Stimulated activated CD8-positive, alpha-beta memory T cell treated with anti-CD3 and anti-CD28 coated beads, Interleukin-15, amount 100 ng/mL, for 24 hours (primary cell): ENCODE data around the gene WDR88.
"Not testable (repeated sequence)": the region's sequence is repeated elsewhere in the genome, so short reads cannot be mapped to it uniquely, and the experiment has no call there.

Experiments used
- DNase-seq: peaks from one replicate; pipeline ENCODE4 v3.0.0-alpha.2; 2020; ENCODE audit warnings: low read depth

Gene WDR88

DNA sequence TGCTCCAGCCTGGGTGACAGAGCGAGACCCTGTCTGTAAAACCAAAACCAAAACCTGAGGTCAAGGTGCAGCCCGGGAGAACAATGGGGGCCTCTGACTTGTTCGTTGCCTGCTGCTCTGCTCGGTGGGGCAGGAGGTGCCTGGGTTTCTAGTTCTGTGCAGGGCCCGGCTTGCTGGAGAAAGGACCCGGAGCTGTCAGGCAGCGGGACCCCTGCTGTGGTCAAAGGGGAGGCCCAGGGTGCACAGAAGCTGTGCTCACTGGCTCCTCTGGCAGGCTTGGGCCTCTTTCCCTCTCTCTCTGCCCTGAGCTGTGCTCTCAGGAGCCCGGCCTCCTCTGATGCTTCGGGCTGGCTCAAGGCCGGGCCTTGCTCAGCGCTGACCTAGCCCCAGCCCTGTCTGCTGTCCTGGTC is 65.7 kb downstream of the WDR88 start:
- DNase-seq: no peak

DNA sequence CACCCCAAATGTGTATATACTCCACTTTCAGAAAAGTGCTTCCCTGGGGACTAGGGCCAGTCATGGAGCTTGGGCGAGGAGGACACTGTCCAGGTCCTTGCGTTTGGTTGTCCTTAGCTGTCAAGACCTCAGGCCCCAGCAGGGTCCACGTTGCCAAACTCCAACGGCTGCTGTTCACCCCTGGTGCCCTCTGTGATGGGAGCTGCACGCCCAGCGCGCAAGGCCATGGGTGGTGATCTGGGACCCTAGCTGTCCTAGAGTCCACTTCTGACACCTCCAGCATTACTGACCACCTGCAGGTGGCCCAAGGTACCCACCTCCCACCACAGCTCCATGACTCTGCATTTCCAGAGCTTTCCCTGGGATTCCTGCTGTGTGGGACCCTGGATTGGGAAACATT is 66.3 kb downstream of the WDR88 start:
- no peak for DNase-seq

DNA sequence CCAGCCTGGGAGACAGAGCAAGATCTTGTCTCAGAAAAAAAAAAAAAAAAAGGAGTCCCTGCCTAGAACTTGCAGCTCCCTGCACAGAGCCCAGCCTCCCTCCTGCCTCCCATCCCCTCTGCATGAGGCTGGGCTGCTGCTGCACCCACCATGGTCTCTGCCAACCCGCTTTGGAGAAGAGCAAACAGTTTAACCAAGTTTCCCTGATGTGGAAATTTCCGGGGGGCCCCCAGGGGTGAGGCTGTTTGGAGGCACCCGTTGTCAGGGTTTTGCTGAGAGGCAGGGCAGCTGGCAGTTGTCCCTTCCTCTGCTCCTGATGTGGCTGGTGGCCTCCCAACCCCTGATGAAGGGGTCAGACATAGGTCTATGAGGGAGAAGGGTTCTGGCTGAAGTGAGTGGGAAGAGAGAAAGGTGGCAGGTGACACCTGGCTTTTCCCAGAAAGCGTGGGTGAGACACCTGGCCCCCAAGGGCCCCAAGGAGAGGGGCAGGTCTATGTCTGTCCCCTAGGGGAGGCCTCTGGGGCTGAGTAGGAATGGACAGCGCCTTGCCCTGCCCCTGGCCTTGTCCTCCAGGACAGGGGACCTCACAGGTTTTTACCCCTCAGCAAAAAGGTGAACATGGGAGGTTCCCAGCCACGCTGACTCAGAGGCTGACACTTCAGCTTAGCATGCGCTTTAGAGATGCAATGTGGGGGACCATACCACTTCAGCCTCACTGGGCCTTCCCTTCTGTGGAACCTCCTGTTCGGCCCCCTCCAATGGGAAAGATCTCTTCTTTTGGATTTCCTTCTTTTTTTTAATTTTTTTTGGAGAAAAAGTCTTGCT is 67.7 kb downstream of the WDR88 start:
- no peak for DNase-seq

DNA sequence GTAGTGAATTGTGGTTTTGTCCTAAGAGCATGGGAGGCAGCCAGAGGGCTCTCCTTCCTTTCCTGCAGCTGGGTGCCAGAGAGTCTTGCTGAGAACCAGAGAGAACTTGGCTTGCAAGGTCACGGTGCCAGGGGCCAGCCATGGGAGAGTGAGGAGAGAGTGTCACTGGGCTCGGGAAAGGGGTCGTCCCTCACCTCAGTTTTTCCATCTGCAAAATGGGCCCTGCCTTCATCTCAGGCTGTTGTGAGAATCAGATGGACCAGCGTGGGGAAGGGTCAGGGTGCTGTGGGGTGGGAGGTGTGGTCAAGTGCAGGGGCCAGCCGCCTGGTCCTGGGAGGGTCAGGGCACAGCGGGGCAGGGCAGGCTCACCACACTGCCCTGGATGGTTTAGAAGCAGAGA is 69.6 kb downstream of the WDR88 start:
- DNase-seq: no peak

DNA sequence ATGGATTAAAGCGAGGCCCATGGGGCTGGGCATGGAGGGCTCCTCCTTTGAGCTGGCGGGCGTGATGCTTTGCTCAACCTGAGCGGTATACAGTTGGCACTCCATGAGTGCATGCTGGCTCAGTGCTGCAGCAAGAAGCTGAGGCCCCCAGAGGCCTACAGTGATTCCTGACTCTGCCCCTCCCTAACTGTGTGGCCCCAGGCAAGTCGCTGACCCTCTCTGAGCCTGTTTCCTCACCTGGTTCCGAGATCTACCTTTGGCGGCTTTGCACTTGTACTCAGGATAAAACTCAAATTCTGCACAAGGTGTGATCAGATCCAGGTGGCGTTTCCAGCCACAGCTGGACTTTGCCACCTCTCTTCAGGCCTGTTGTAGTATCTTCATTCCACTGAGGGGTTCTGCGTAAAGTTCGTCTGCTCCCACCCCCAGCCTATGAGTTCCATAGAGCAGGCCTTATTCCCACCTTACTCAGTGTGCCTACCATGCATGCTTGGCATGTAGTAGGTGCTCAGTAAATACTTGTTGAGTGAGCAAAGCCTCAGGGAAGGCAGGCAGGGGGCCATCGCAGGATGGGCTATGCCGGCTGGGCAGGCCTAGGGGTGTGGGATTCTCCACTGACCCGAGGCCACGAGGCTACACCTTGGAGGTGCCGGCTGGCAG is 70.1 kb downstream of the WDR88 start:
- no peak for DNase-seq

DNA sequence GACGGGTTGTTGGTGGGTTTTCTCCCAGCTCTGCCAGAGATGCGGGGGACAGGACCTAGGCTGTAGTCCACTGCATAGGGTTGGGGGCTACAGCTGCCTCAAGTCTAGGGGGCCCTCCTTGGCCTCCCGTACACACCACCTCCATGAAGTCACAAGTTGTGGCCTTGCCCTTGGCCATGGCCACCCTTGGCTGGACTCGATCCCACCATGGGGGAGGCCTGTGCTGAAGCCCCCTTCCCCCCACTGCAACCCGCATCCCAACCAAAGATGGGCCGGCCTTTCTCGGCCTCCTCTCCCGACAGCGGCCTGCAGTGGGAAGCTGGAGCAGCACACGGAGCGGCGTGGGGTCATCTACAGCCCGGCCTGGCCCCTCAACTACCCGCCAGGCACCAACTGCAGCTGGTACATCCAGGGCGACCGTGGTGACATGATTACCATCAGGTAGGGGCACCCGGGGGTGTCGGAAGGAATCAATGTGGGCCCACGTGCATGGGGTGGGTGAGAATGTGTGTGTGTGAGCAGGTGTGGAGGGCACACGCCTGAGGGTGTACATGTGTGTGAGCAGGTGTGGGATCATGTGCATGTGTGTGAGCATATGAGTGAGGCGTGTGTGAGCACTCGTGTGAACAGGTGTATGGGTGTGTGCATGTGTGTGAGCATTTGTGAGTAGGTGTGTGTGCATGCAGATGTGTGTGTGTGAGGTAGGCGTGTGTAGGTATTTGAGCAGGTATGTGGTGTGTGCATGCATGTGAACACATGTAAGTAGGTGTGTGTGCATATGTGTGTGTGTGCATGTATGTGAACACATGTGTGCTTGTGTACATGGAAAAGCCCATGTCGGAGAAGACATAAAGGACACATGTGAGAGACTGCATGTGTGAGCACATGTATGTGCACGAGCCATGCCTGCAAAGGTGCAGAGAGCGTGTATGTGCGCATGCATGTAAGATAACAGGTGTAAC is 70.9 kb downstream of the WDR88 start:
- DNase-seq: no peak

DNA sequence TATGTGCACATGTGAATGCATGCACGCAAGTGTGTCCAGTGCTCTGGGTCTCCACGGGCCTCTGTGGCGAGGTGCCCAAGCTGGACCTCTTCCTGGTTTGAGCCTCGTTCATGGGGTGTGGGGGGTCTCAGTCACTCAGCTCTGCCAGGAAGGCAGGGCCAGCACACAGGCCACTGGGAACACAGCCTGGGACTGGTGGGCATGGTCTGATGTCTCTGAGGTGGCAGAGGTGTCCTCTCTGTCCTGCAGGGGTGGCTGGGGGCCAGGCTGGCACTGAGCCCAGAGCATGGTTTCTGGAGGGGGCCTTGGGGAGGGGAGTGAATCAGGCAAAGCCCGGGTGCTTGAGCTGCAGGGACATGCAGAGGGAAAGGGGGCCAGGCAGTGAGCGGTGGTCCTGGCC is 71.6 kb downstream of the WDR88 start:
- DNase-seq: no peak

DNA sequence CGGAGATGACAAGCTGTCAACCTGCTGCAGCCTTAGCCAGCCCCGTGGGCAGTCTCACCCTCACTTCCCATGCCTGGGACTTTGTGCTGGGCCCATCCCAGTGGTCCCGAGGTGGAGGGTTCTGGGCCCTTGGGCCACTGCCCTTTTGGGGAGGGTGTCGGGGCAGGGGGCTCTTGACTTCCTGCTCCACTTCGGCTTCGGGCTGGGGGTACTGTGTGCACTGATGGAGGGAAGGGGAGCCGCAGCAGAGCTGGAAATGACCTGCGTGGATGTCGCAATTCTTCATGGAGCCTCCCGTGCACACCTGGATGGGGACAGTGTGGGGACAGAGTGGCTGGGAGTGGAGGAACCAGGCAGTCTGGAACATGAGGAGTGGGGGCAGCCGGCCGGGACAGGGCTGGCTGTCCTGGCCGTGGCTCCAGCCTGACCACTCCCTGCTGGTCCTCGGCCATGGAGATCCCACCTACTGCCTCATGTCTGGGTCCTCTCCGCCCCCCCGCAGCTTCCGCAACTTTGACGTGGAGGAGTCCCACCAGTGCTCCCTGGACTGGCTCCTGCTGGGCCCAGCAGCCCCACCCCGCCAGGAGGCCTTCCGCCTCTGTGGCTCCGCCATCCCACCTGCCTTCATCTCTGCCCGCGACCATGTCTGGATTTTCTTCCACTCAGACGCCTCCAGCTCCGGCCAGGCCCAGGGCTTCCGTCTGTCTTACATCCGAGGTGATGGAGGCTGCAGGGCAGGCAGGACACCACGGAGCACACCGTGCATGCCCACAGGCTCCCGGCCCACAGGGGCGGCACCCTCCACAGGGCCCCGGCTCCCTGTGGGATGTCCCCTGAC is 72.4 kb downstream of the WDR88 start:
- no peak for DNase-seq

DNA sequence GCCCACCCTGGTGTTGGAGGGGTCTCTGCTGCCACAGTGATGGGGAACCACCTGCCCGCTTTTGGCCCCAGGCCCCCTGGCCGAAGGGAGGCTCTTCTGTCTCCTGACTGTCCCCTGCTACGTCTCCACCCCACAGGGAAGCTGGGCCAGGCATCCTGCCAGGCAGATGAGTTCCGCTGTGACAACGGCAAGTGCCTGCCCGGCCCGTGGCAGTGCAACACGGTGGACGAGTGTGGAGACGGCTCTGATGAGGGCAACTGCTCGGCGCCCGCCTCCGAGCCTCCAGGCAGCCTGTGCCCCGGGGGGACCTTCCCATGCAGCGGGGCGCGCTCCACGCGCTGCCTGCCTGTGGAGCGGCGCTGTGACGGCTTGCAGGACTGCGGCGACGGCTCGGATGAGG is 73.2 kb downstream of the WDR88 start:
- DNase-seq: no peak

DNA sequence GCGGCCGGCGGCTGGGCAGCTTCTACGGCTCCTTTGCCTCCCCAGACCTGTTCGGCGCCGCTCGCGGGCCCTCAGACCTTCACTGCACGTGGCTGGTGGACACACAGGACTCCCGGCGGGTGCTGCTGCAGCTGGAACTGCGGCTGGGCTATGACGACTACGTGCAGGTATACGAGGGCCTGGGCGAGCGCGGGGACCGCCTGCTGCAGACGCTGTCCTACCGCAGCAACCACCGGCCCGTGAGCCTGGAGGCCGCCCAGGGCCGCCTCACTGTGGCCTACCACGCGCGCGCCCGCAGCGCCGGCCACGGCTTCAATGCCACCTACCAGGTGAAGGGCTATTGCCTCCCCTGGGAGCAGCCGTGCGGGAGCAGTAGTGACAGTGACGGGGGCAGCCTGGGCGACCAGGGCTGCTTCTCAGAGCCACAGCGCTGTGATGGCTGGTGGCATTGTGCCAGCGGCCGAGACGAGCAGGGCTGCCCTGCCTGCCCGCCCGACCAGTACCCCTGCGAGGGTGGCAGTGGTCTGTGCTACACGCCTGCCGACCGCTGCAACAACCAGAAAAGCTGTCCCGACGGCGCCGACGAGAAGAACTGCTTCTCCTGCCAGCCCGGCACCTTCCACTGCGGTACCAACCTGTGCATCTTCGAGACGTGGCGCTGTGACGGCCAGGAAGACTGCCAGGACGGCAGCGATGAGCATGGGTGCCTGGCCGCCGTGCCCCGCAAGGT is 73.8 kb downstream of the WDR88 start:
- DNase-seq: no peak

DNA sequence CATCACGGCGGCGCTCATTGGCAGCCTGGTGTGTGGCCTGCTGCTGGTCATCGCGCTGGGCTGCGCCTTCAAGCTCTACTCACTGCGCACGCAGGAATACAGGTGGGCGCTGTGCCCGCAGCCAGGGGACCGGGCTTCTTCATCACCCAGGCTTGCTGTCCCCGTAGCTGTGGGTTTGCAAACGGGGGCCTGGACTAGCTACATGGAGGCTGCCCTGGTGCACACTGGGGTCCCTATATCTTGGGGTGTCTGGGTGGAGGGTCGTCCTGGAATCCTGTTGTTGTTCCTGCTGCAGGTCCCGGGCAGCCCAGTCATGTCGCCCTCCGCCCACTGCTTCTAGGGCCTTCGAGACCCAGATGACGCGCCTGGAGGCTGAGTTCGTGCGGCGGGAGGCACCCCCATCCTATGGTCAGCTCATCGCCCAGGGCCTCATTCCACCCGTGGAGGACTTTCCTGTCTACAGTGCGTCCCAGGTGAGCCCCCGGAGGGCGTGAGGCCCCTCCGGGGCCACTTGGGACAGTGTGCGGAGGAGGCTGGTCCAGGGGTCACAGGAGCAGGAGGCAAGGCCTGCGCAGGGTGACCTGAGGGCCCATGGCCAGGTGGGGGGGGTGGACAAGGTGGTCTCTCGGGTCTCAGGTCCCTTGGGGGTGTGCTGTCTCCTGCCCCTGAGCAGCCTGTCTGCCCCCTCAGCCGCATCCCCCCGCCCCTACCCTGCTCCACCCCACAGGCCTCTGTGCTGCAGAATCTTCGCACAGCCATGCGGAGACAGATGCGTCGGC is 74.5 kb downstream of the WDR88 start:
- no peak for DNase-seq

DNA sequence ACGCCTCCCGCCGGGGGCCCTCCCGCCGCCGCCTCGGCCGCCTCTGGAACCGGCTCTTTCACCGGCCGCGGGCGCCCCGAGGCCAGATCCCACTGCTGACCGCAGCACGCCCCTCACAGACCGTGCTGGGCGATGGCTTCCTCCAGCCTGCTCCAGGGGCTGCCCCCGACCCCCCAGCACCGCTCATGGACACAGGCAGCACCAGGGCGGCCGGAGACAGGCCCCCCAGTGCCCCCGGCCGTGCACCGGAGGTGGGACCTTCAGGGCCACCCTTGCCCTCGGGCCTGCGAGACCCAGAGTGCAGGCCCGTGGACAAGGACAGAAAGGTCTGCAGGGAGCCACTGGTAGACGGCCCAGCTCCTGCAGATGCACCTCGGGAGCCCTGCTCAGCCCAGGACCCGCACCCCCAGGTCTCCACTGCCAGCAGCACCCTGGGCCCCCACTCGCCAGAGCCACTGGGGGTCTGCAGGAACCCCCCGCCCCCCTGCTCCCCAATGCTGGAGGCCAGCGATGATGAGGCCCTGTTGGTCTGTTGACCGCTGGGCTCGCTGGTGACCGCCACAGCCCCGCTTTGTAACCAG is 75.2 kb downstream of the WDR88 start:
- no peak for DNase-seq

DNA sequence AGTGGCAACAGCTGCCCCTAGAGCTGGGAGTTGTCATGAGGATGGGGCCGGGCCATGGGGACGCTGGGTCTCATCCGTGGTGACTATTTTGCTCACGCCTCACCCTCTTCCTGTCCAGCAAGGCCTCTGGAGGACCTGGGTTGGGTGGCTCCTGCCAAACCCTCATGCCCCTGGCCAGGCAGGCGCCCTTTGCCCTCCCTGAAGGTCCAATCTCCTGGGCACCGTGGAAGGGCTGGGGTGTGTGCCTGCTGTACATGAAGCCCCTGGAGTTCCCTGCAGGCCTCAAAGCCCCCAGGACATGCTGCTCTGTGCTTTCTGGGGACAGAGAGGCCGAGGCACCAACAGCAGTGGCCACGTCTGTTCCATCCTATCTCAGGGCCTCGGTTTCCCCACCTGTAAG is 76.0 kb downstream of the WDR88 start:
- no peak for DNase-seq

DNA sequence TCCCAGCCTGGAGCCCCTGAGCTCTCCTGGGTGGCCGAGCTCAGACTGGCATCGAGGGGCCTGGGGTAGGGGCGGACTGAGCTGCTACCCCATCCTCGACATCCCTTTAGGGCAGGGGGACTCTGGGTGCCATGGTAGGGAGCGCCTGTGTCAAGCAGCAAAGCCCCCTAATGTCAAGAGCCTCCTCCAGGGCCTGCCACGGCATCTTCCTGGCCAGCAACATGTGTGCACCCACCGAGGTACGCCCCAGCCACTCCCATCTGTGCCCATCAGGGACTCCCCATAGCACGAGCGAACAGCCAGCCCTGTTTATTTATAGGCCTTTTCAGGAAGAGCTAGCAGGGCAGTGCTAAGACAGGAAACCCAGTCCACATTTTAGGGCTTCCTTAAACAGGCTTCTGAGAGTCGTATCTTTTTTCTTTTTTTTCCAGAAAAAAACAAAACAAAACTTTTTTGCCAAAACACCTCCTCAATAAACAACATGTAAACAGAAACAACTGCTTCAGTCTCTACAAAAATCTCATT is 76.5 kb downstream of the WDR88 start:
- DNase-seq: no peak

DNA sequence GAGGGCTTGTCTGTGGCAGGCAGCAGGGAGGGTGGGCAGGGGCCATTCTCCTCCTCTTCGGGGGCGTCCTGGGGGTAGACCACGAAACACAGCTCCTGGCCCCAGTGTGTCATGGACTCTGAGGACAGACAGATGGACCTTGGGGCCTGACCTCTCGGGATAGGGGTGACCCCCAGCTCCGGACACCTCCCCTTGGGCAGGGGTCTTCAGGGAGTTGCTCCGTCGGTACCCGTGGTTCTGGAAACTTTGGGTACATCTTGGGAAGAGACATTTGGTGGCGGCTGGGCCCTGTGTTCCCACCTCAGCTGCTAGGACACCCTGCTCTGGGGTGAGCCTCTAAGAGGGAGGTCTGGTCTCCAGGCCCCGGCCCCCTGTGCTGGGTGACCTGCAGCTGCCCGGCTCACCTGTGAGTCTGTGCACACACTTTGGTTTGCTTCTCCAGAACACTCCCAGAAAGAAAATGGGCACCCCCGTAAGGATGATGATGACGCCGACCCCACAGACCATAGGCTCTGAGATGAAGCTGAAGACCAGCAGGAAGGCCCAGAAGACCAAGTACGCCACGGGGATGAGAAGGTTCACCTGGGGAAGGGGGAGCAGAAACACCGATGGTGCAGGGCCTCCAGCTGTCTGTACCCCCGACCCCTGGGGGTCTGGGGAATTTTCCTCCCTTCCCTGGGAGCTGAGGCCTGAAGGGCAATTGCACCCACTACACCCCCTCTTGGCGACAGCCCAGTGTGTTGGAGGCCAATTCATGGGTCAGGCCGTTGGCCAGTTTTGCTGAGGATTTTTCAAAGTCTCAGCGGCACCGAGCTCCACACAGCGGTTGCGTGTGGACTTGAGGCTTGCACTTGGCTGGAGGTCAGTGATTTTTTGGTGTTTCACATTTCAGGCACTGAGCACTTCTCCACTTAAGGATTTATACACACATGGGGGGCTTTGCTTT is 77.3 kb downstream of the WDR88 start:
- DNase-seq: no peak

DNA sequence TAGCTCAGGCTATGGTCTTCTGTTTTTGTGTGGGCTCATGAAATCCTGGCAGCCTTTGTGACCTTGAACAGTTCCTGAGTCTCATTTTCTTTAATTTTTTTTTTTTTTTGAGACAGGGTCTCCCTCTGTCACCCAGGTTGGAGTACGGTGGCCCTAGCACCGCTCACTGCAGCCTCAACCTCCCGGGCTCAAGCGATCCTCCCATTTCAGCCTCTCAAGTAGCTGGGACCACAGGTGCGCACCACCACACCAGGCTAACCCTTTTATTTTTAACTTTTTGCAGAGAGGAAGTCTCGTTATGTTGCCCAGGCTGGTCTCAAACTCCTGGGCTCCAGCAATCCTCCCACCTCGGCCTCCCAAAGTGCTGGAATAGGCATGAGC is 77.9 kb downstream of the WDR88 start:
- not testable (repeated sequence) for DNase-seq

DNA sequence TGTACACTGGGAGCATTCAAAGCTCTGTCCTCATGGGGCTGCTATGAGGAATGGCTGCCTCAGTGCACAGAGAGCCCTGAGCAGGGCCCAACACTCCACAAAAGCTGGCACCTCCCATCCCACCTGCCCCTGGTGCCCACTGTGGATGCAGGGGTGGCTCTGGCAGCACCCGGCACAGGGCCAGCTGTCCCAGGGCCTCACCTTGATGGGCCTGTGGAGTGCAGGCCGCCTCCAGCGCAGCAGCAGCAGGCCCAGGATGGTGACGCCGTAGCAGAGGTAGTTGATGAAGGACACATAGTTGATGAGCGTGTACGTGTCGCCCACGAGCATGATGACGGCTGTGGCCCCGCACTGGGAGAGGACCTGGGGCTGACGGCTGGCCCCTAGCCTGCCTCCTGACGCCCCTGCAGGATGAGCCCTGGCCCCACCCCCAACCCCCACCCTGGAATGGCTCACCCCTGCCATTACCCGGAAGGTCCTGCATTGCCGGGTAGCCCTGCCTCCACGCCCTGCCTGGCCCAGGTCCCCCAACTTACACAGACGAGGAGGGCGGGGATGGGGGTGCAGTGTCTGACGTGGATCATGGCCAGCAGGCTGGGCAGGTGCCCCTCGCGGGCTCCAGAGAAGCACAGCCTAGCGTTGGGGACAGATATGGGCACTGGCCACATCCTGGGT is 78.5 kb downstream of the WDR88 start:
- DNase-seq: no peak
